GM12878 (cell line): Measurements from ENCODE around the gene RNU2-1. TPM values are rescaled to one million over a fixed set of nuclear protein-coding genes. Genes with fewer than 3 reads are reported as not detected.
"Not testable (repeated sequence)": the region's sequence is repeated elsewhere in the genome, so short reads cannot be mapped to it uniquely, and the experiment has no call there.

Source experiments
- ATAC-seq: fragments of 200-7000 bp; cut with Tn5 transposase; 3 replicates; pipeline ENCODE4 v1.9.1; 2020; ENCODE audit warnings: mild to moderate bottlenecking, moderate library complexity
- BruUV-seq: library from RNA; stranded (reverse); fragments of 400-500 nt; replicated peaks from 2 replicates; lab custom pipeline; 2021; lab: Mats Ljungman, UMichigan
- CTCF ChIA-PET: fragments of 300-600 bp; sonication (Branson Sonifier 250); formaldehyde crosslinking; extraction: SDS; loops from one replicate; lab custom pipeline; 2021; ENCODE audit warnings: inconsistent platforms; lab: Yijun Ruan, JAX
- POLR2A ChIA-PET: fragments of 350-600 bp; formaldehyde crosslinking; extraction: SDS; loops from one replicate; lab custom pipeline; 2021; ENCODE audit warnings: inconsistent platforms; lab: Charles Lee
- RAD21 ChIA-PET: fragments of 300-600 bp; sonication (Branson Sonifier 250); formaldehyde crosslinking; loops from one replicate; lab custom pipeline; 2023; ENCODE audit warnings: antibody characterized with exemption; ENCODE audit not compliant: unreplicated experiment; lab: Charles Lee
- SMC1A ChIA-PET: fragments of 300-600 bp; sonication (Branson Sonifier 250); formaldehyde crosslinking; loops from one replicate; lab custom pipeline; 2023; ENCODE audit not compliant: unreplicated experiment, uncharacterized antibody; lab: Charles Lee
- DNase-seq: peaks from one replicate; pipeline ENCODE4 v3.0.0-alpha.2; 2011; ENCODE audit warnings: low read depth, low spot score
- FAIRE-seq: peaks from 3 replicates; lab custom pipeline; 2011; peaks lifted over from hg19 to GRCh38; lab: Jason Lieb, UNC
- H2AFZ ChIP-seq: 2 replicates; pipeline ENCODE4 v1.6.0; 2011; ENCODE audit warnings: low read depth, low read length, control low read depth; ENCODE audit not compliant: control insufficient read depth
- H3K27ac ChIP-seq: 2 replicates; pipeline ENCODE4 v1.5.1; 2011; ENCODE audit warnings: control low read depth; ENCODE audit not compliant: control insufficient read depth, insufficient read depth
- H3K27me3 ChIP-seq, 2 experiments: replicated peaks in 1 of 2; 2 replicates each; pipeline versions ENCODE4 v1.6.0 to v1.6.1; 2011; ENCODE audit warnings: low read length in 1 of 2; ENCODE audit not compliant: control insufficient read depth in 2 of 2, insufficient read depth in 2 of 2
- H3K36me3 ChIP-seq, 2 experiments: 2 replicates each; pipeline ENCODE4 v1.5.1; 2011; ENCODE audit warnings: low read length in 1 of 2; ENCODE audit not compliant: control insufficient read depth in 2 of 2, insufficient read depth in 2 of 2
- H3K4me1 ChIP-seq: 2 replicates; pipeline ENCODE4 v1.6.1; 2011; ENCODE audit warnings: mild to moderate bottlenecking, low read length, moderate library complexity, mixed read lengths; ENCODE audit not compliant: control insufficient read depth, insufficient read depth
- H3K4me2 ChIP-seq: 2 replicates; pipeline ENCODE4 v1.6.0; 2011; ENCODE audit warnings: control low read depth; ENCODE audit not compliant: control insufficient read depth, insufficient read depth
- H3K4me3 ChIP-seq: fragments of 200-600 bp; sonication (generic); 2 replicates; pipeline ENCODE4 v1.5.1; 2016
- H3K79me2 ChIP-seq: 2 replicates; pipeline ENCODE4 v1.6.0; 2011; ENCODE audit warnings: low read length; ENCODE audit not compliant: control insufficient read depth, insufficient read depth
- H3K9ac ChIP-seq: 2 replicates; pipeline ENCODE4 v1.8.0; 2011; ENCODE audit warnings: low read length, control low read depth, mixed read lengths; ENCODE audit not compliant: control insufficient read depth, insufficient read depth
- H3K9me3 ChIP-seq: replicated peaks from 3 replicates; pipeline ENCODE4 v1.5.1; 2011; ENCODE audit warnings: mild to moderate bottlenecking, low read length; ENCODE audit not compliant: control insufficient read depth, insufficient read depth
- H4K20me1 ChIP-seq: 2 replicates; pipeline ENCODE4 v1.6.0; 2011; ENCODE audit not compliant: control insufficient read depth, insufficient read depth
- BCL3 ChIP-seq: IDR thresholded peaks from 2 replicates; pipeline ENCODE4 v1.6.1; 2011; ENCODE audit warnings: borderline replicate concordance, low read depth, mild to moderate bottlenecking, moderate library complexity, low read length; ENCODE audit not compliant: insufficient read depth, poor library complexity, severe bottlenecking
- CREB1 ChIP-seq: IDR thresholded peaks from 2 replicates; pipeline ENCODE4 v1.6.1; 2012; ENCODE audit warnings: low read depth, mild to moderate bottlenecking, inconsistent platforms
- IRF3 ChIP-seq: fragments of 450-650 bp; IDR thresholded peaks from 2 replicates; pipeline ENCODE4 v1.6.1; 2014; ENCODE audit warnings: mild to moderate bottlenecking
- IRF4 ChIP-seq: IDR thresholded peaks from 2 replicates; pipeline ENCODE4 v1.6.1; 2011; ENCODE audit warnings: low read depth, low read length
- JUNB ChIP-seq: IDR thresholded peaks from 2 replicates; pipeline ENCODE4 v1.6.1; 2016; ENCODE audit warnings: antibody characterized with exemption, mild to moderate bottlenecking
- MYC ChIP-seq: IDR thresholded peaks from 2 replicates; pipeline ENCODE4 v1.6.1; 2011; ENCODE audit warnings: mild to moderate bottlenecking, low read length, moderate library complexity, inconsistent platforms; ENCODE audit not compliant: insufficient read depth, insufficient replicate concordance, insufficient read length, severe bottlenecking
- YY1 ChIP-seq: IDR thresholded peaks from 2 replicates; pipeline ENCODE4 v1.6.1; 2011; ENCODE audit warnings: low read depth, mild to moderate bottlenecking, low read length
- WGBS: methylation state at CpG from one replicate; pipeline ENCODE4 v1.1.6; 2016; ENCODE audit warnings: low lambda C conversion rate; ENCODE audit not compliant: insufficient replicate concordance, insufficient coverage; ENCODE audit errors: missing lambda C conversion rate; 5-methylcytosine and 5-hydroxymethylcytosine counted together
- in situ Hi-C: fragments of 300-500 bp; cut with MboI; formaldehyde crosslinking; loops from 9 replicates; pipeline ENCODE4 v1.14.3; 2018; ENCODE audit warnings: mixed read lengths
- intact Hi-C: fragments of 100-400 bp; cut with micrococcal nuclease; formaldehyde crosslinking; loops from one replicate; pipeline ENCODE4 v1.14.2; 2022; ENCODE audit not compliant: unreplicated experiment
- polyA plus RNA-seq, 11 experiments: library from polyadenylated mRNA; depleted of rRNA in 4 of 11; unstranded in 6 of 11; stranded (reverse) in 5 of 11; fragments of >200 nt; fragmentation: Nextera tagmentation in 4 of 11; fragmentation: Illumina TruSeq in 1 of 11; extraction: Ambion mirVana in 4 of 11; extraction: Trizol in 1 of 11; gene quantifications; 1 replicate in 1 of 11; 2 replicates in 10 of 11; pipeline versions ENCODE4 v1.2.1 to v1.2.3, GENCODE V29; 2011 to 2016; ENCODE audit warnings: inconsistent platforms in 2 of 11, missing spikeins in 2 of 11, low read depth in 1 of 11
- total RNA-seq, 4 experiments: library from RNA; depleted of rRNA in 3 of 4; stranded (reverse); fragments of >200 nt in 3 of 4; fragmentation: Illumina TruSeq in 1 of 4; extraction: Trizol in 1 of 4; gene quantifications; 2 replicates each; pipeline versions ENCODE4 v1.2.1 to v1.2.3, GENCODE V29; 2013 to 2021

The RNU2-1 gene
- total and polyA plus RNA-seq, 10 of the 15 experiments (the other 5 are each of a cell fraction or from before 2014, with no cell fraction given) = 17.5 to 9,631 (median 17.7) TPM; not detected in 7

- peaks cover 17% of the 10 kb centered on the region for H3K79me2 ChIP-seq
- H3K4me1 ChIP-seq = peaks cover 10% of the 10 kb centered on the region
- ChIA-PET CTCF (interaction anchor here (1.3 to 1.9 kb wide), 3 partner anchors 11 to 99 kb away, joined by 4 to 5 read pairs (median 5); partner anchors contain the start of gene NBR1), POLR2A (interaction anchor here (4.4 kb wide), 1 partner anchor 104 kb away, joined by 31 read pairs; no protein-coding TSS in a partner anchor), SMC1A (interaction anchor here (1.4 to 3.9 kb wide), 3 partner anchors 10 to 105 kb away, joined by 4 to 20 read pairs (median 12); no protein-coding TSS in a partner anchor), RAD21 (interaction anchor here (2.9 kb wide), 1 partner anchor 105 kb away, joined by 15 read pairs; no protein-coding TSS in a partner anchor)
- H3K9me3 ChIP-seq = no peaks in the 10 kb centered on the region
- peak overlapping the region; percentile 88 for H3K27ac ChIP-seq
- peak overlapping the region; percentile 73 for H3K4me2 ChIP-seq
- H4K20me1 ChIP-seq = no peaks in the 10 kb centered on the region
- no peak for ATAC-seq
- TF ChIP-seq CREB1 (no peak), YY1 (no peak), IRF4 (no peak), IRF3 (no peak), JUNB (no peak), MYC (no peak), BCL3 (no peak)
- H3K9ac ChIP-seq = peak overlapping the region; percentile 86
- intact Hi-C loops (no loop called here), in situ Hi-C loops (loop anchor here (10.0 to 25.0 kb wide), 9 partner anchors 104 to 1652 kb away; partner anchors contain the start of genes DNAJC7, EIF1, HDAC5 and MEOX1)
- peak overlapping the region; percentile 82 for H2AFZ ChIP-seq
- no TSS peak for BruUV-seq
- no peaks in the 10 kb centered on the region for H3K27me3 ChIP-seq
- no peak for FAIRE-seq
- peak overlapping the region; percentile 75 for H3K4me3 ChIP-seq
- 42% methylated on average over 3 of the region's 3 CpGs for WGBS
- DNase-seq = no peak
- H3K36me3 ChIP-seq = peaks cover 0 to 4% of the 10 kb centered on the region in 2 experiments; a peak in 2 of 4 replicates
Measured at GRCh38 chr17:43210576-43210975, 23.2 kb downstream of the RNU2-1 start.

GRCh38 chr17:43203013-43203412, 30.8 kb downstream of the RNU2-1 start:
- H3K4me3 ChIP-seq, H3K9me3 ChIP-seq, H3K9ac ChIP-seq, H3K27ac ChIP-seq, BruUV-seq, FAIRE-seq, H4K20me1 ChIP-seq, H3K79me2 ChIP-seq, H3K27me3 ChIP-seq, H2AFZ ChIP-seq, H3K4me1 ChIP-seq, CTCF ChIA-PET, DNase-seq, ATAC-seq, H3K4me2 ChIP-seq, intact Hi-C loops, RAD21 ChIA-PET: not testable (repeated sequence)
- in situ Hi-C loops = loop anchor here (10.0 to 25.0 kb wide), 8 partner anchors 48 to 1659 kb away; partner anchors contain the start of genes DNAJC7, EIF1, HDAC5 and MEOX1
- H3K36me3 ChIP-seq = peaks cover 3 to 11% of the 10 kb centered on the region in 2 experiments
- 98% methylated on average over 3 of the region's 3 CpGs for WGBS
- POLR2A ChIA-PET = interaction anchor here (0.7 kb wide), 1 partner anchor 150 kb away, joined by 5 read pairs; no protein-coding TSS in a partner anchor
- SMC1A ChIA-PET = interaction anchor here (4.1 kb wide), 1 partner anchor 9 kb away, joined by 20 read pairs; the partner anchor contains the start of gene TMEM106A
